ENCODE data around the gene RFC3. TPM values are rescaled to one million over a fixed set of nuclear protein-coding genes. Genes with fewer than 3 reads are reported as not detected.

Gene RFC3
- total RNA-seq, 2 experiments from 2014 or later, result 51.6 TPM

DNA sequence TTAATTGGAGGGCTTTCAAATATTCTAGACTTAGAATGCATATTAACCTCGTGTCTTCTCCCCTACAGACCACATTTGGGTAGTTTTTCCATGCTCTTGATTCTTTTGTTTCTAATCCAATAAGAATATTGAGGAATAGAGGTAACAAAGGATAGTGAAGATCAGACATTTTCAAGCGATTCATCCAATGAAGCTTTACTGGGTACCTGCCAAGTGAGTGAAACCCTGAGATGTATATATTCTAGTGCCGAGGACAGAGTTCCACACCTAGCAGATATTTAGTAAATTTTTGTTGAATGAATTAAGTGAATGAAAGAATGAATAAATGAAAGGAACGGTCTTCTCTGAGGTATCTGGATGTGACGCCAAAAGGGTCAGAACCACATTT is 442 bp upstream of the RFC3 start:
- CTCF ChIA-PET, result interaction anchor here (0.7 kb wide), 1 partner anchor 32 kb away, joined by 3 read pairs; no protein-coding TSS in a partner anchor
- no peaks in the 10 kb centered on the region for H3K9me3 Mint-ChIP-seq

DNA sequence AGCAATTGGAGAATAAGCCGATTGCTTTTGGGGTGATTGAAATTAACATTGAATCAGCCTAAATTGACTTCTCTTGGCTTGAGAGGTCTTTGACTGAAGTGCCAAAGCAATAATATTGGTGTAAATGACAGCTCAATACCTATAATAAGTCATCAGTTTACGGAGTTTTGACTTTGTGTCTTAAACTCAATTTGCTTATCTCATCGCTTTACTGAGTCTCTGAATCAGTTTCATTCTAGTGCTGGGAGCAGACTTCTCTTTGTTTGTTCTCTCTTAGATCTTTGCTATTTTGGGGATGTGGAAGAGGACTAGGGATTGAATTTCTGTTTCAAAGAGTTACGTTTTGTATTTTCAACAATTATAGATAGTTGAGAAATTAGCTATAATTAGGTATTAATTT is 7.1 kb downstream of the RFC3 start:
- no peak overlapping the region for H3K27ac Mint-ChIP-seq
- CTCF ChIA-PET, result no interaction called here
- H3K4me1 Mint-ChIP-seq (ENCODE audit: low read depth), result peaks cover 16% of the 10 kb centered on the region
- intact Hi-C loops (cut with micrococcal nuclease), result no loop called here
- H3K27me3 Mint-ChIP-seq (ENCODE audit: low read depth), result no peaks in the 10 kb centered on the region
- H3K36me3 Mint-ChIP-seq (ENCODE audit: low read depth), result peaks cover 53% of the 10 kb centered on the region
- H3K4me3 Mint-ChIP-seq, result no peak overlapping the region
- H3K9me3 Mint-ChIP-seq, result no peaks in the 10 kb centered on the region
- DNase-seq, result no peak

More for the DNA sequence above, 442 bp upstream of the RFC3 start:
- Mint-ChIP-seq H3K4me3 (peak overlapping the region; percentile 94), H3K36me3 (ENCODE audit: low read depth) (peaks cover 24% of the 10 kb centered on the region), H3K27ac (peak overlapping the region; percentile 90), H3K4me1 (ENCODE audit: low read depth) (peaks cover 23% of the 10 kb centered on the region), H3K27me3 (ENCODE audit: low read depth) (no peaks in the 10 kb centered on the region)
- DNase-seq, result no peak
- intact Hi-C loops (cut with micrococcal nuclease), result loop anchor here (5.0 to 10.0 kb wide), 2 partner anchors 1233 to 1345 kb away; partner anchors contain the start of gene PDS5B

DNA sequence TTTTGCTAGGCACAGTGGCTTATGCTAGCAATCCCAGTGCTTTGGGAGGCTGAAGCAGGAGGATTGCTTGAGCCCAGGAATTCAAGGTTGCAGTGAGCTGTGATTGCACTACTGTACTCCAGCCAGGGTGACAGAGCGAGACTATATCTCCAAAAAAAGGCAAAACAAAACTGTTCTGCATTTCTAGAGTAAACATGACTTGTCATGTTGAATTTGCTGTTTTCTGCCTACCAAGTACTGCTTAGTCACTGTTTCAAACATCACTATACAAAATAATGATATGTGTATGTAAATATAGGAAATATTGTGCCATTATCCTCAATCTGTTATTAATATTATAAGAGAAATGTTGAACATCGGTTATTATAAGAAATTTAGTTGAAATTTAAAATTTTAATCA is 9.2 kb downstream of the RFC3 start:
- DNase-seq, result no peak
- H3K4me1 Mint-ChIP-seq (ENCODE audit: low read depth), result peaks cover 12% of the 10 kb centered on the region
- intact Hi-C loops (cut with micrococcal nuclease), result no loop called here
- no peaks in the 10 kb centered on the region for H3K27me3 Mint-ChIP-seq (ENCODE audit: low read depth)
- CTCF ChIA-PET, result interaction anchor here (0.6 kb wide), 1 partner anchor 375 kb away, joined by 3 read pairs; no protein-coding TSS in a partner anchor
- H3K27ac Mint-ChIP-seq, result no peak overlapping the region
- H3K36me3 Mint-ChIP-seq (ENCODE audit: low read depth), result peaks cover 52% of the 10 kb centered on the region
- no peak overlapping the region for H3K4me3 Mint-ChIP-seq
- H3K9me3 Mint-ChIP-seq, result no peaks in the 10 kb centered on the region

DNA sequence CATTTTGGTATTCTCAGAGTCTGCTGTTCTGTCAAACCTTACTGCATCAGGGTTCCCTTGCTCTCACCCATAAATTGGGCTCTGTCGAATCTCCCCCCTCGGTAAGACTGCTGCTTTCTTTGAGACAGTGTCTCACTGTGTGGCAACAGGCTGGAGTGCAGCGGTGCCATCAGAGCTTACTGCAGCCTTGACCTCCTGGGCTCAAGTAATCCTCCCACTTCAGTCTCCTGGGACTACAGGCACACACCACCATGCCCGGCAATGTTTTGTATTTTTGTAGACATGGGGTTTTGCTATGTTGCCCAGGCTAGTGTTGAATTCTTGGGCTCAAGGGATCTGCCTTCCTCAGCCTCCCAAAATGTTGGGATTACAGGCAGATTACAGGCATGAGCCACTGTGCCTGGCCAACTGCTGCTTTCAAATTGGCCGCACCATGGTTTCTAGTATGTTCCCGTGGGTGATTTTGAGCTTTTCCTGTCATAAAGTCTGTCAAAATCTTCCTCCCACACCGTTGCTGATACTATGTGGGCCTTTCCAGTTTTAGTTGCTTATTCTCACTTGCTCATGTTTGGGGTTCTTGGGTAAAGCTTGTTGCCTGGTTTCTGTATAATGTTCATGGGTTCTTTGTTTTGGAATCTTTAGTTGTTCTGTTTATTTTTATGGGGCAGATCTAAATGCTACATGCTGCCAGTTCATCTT is 10.6 kb downstream of the RFC3 start:
- peaks cover 45% of the 10 kb centered on the region for H3K36me3 Mint-ChIP-seq (ENCODE audit: low read depth)
- H3K27ac Mint-ChIP-seq, result no peak overlapping the region
- H3K4me3 Mint-ChIP-seq, result no peak overlapping the region
- DNase-seq, result no peak
- no peaks in the 10 kb centered on the region for H3K27me3 Mint-ChIP-seq (ENCODE audit: low read depth)
- CTCF ChIA-PET, result no interaction called here
- peaks cover under 1% of the 10 kb centered on the region for H3K4me1 Mint-ChIP-seq (ENCODE audit: low read depth)
- H3K9me3 Mint-ChIP-seq, result no peaks in the 10 kb centered on the region
- intact Hi-C loops (cut with micrococcal nuclease), result no loop called here

DNA sequence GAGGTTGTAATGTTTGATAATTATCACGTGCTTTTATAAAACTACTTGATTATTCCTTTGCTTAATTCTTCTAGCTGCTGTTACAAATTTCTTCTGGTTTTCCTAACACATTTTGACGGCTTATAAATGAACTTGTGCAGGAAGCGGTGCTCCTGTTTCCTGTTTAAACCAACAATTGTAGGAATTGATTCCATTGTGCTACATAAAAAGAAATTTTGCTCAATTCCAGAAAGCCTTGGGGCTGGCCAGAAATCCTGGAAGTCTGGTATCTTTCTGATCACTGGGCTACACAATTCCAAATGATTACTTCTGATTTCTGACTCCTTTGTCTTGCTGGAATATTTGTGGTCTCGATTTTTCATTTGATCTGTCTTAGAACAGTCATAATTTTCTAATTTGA is 14.9 kb downstream of the RFC3 start:
- Mint-ChIP-seq H3K4me1 (ENCODE audit: low read depth) (no peaks in the 10 kb centered on the region), H3K9me3 (no peaks in the 10 kb centered on the region), H3K4me3 (no peak overlapping the region), H3K27me3 (ENCODE audit: low read depth) (no peaks in the 10 kb centered on the region), H3K27ac (no peak overlapping the region), H3K36me3 (ENCODE audit: low read depth) (peaks cover 60% of the 10 kb centered on the region)
- intact Hi-C loops (cut with micrococcal nuclease), result no loop called here
- CTCF ChIA-PET, result interaction anchor here (0.7 kb wide), 1 partner anchor 23 kb away, joined by 3 read pairs; no protein-coding TSS in a partner anchor
- DNase-seq, result no peak

DNA sequence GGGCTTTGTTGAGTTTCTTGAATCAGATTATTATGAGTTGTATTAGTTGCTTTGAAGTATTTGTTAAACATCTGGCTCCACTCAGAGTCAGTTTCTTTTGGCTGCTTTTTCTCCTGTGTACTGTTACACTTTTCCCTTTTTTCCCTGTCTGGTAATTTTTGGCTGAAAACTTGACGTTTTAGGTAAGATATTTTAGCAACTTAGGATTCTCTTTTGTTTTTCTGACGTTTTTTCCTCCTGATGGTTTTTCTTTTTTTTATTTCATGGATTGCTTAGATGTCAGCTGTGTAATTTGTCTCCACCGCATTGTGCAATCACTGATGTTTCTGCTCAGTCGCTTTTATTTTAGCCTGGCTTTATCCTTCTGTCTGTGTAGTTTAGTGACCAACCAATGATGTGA is 20.7 kb downstream of the RFC3 start:
- H3K27ac Mint-ChIP-seq, result no peak overlapping the region
- no peak for DNase-seq
- H3K4me3 Mint-ChIP-seq, result no peak overlapping the region
- H3K9me3 Mint-ChIP-seq, result no peaks in the 10 kb centered on the region
- no peaks in the 10 kb centered on the region for H3K27me3 Mint-ChIP-seq (ENCODE audit: low read depth)
- H3K4me1 Mint-ChIP-seq (ENCODE audit: low read depth), result no peaks in the 10 kb centered on the region
- CTCF ChIA-PET, result no interaction called here
- intact Hi-C loops (cut with micrococcal nuclease), result no loop called here
- peaks cover 73% of the 10 kb centered on the region for H3K36me3 Mint-ChIP-seq (ENCODE audit: low read depth)

DNA sequence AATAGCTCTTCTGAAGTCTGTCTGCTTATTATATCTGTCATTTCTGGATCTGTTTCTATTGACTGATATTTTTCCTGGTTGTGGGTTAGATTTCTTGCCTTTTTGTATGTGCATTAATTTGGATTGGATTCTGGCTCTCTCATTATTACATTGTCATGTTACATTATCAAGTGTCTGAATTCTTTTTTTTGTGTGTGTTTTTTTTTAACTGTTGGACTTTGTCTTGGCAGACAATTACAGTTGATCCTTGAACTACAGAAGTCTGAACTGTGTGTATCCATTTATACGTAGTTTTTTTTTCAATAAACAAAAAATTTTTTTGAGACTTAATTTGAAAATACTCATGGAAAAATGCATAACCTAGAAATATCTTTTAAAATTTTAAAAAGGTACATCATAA is 22.5 kb downstream of the RFC3 start:
- CTCF ChIA-PET, result no interaction called here
- Mint-ChIP-seq H3K9me3 (no peaks in the 10 kb centered on the region), H3K27me3 (ENCODE audit: low read depth) (no peaks in the 10 kb centered on the region), H3K27ac (no peak overlapping the region), H3K4me1 (ENCODE audit: low read depth) (no peaks in the 10 kb centered on the region), H3K36me3 (ENCODE audit: low read depth) (peaks cover 72% of the 10 kb centered on the region), H3K4me3 (no peak overlapping the region)
- DNase-seq, result no peak
- intact Hi-C loops (cut with micrococcal nuclease), result no loop called here

DNA sequence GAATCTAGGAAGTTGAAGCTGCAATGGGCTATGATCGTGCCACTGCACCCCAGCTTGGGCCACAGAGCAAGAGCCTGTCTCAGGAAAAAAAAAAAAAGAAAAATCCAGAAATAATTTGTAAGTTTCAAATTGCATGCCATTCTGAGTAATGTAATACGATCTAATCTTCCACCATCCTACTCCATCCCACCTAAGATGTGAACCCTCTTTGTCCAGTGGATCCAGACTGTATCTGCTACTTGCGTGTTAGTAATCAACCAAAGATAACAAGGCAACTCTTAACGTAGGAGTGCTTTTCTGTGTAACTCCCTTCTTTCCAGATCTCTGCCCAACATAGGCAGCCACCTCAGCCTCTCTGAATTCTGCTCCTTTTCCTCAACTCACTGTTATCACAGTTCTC is 24.3 kb downstream of the RFC3 start:
- Mint-ChIP-seq H3K4me1 (ENCODE audit: low read depth) (no peaks in the 10 kb centered on the region), H3K27me3 (ENCODE audit: low read depth) (no peaks in the 10 kb centered on the region), H3K27ac (no peak overlapping the region), H3K9me3 (no peaks in the 10 kb centered on the region), H3K36me3 (ENCODE audit: low read depth) (peaks cover 75% of the 10 kb centered on the region), H3K4me3 (no peak overlapping the region)
- CTCF ChIA-PET, result interaction anchor here (0.6 kb wide), 1 partner anchor 237 kb away, joined by 3 read pairs; no protein-coding TSS in a partner anchor
- intact Hi-C loops (cut with micrococcal nuclease), result no loop called here
- DNase-seq, result no peak

DNA sequence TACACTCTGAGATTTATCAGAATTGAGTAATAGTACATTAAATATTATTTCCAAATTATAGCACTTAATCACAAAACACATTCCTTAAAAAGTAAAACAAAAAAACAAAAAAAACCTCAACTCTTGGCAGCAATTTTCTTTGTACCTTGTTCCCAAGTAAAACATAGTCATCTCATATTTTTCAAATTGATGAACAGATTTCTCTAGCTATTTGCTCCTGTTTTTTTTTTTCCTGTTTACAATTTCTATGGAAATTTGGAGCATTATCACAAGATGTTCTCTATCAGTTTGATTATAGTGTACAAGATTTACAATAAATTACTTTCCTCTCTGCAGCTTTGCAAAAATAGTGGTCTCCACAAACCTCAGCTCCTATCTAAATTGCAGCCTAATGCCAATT is 25.0 kb downstream of the RFC3 start:
- intact Hi-C loops (cut with micrococcal nuclease), result no loop called here
- Mint-ChIP-seq H3K27ac (no peak overlapping the region), H3K27me3 (ENCODE audit: low read depth) (no peaks in the 10 kb centered on the region), H3K4me1 (ENCODE audit: low read depth) (no peaks in the 10 kb centered on the region), H3K9me3 (no peaks in the 10 kb centered on the region), H3K36me3 (ENCODE audit: low read depth) (peaks cover 78% of the 10 kb centered on the region), H3K4me3 (no peak overlapping the region)
- DNase-seq, result no peak
- CTCF ChIA-PET, result no interaction called here

DNA sequence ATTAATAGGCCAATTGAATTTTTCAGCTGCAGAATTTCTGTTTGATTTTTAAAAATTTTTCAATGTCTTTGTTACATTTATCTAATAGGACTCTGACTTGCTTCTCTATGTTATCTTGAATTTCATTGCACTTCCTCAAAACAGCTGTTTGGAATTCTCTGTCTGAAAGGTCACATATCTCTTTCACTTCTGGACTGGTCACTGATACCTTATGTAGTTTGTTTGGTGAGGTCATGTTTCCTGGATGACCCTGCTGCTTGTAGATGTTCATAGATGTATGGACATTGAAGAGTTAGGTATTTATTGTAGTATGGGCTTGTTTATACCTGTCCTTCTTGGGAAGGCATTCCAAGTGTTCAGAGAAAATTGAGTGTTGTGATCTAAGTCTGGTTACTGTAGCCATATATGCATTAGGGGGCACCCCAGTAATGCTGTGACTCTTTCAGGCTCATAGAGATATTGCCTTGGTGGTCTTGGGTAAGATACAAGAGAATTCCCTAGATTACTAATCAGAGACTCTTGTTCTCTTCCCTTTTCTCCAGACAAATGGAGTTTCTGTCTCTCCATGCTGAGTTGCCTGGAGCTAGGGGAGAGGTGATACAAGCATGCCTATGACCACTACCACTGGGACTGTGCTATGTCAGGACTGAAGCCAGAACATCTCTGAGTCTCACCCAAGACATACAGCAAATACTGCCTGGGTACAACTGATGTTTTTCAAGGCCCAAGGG is 27.8 kb downstream of the RFC3 start:
- no peak overlapping the region for H3K4me3 Mint-ChIP-seq
- CTCF ChIA-PET, result no interaction called here
- H3K36me3 Mint-ChIP-seq (ENCODE audit: low read depth), result peaks cover 67% of the 10 kb centered on the region
- no peak overlapping the region for H3K27ac Mint-ChIP-seq
- intact Hi-C loops (cut with micrococcal nuclease), result no loop called here
- DNase-seq, result no peak
- no peaks in the 10 kb centered on the region for H3K27me3 Mint-ChIP-seq (ENCODE audit: low read depth)
- H3K9me3 Mint-ChIP-seq, result no peaks in the 10 kb centered on the region
- H3K4me1 Mint-ChIP-seq (ENCODE audit: low read depth), result no peaks in the 10 kb centered on the region

DNA sequence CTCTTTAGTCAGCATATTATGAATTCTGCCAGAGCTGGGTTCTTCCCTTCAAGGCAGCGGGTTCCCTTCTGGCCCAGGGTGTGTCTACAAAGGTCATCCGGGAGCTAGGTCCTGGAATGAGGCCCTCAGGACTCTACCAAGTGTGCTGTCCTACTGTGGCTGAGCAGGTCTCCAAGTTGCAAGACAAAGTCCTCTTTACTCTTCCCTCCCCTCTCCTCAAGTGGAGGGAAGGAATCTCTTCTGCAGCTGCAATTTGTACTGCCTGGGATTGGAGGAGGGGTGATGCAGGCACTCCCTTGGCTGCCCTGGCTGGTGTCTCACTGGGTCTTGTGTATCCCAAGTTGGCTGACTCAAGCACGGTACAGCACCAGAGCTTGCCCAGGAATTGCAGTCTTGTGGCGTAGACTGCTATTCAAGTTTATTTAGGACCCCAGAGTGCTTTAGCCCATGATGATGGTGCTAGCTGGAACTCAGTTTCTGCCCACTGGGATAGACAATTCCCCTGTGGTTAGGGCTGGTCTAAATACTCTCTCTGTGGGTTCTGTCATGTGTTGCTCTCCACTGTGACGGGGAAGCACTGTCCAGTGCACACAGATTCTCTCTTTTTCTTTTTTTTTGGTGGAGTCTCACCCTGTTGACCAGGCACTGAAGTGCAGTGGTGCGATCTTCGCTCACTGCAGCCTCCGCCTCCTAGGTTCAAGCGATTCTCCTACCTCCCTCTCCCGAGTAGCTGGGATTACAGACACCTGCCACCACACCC is 28.5 kb downstream of the RFC3 start:
- H3K27me3 Mint-ChIP-seq (ENCODE audit: low read depth), result no peaks in the 10 kb centered on the region
- CTCF ChIA-PET, result no interaction called here
- peaks cover 70% of the 10 kb centered on the region for H3K36me3 Mint-ChIP-seq (ENCODE audit: low read depth)
- intact Hi-C loops (cut with micrococcal nuclease), result no loop called here
- H3K27ac Mint-ChIP-seq, result no peak overlapping the region
- no peaks in the 10 kb centered on the region for H3K9me3 Mint-ChIP-seq
- H3K4me3 Mint-ChIP-seq, result no peak overlapping the region
- no peaks in the 10 kb centered on the region for H3K4me1 Mint-ChIP-seq (ENCODE audit: low read depth)
- DNase-seq, result no peak

DNA sequence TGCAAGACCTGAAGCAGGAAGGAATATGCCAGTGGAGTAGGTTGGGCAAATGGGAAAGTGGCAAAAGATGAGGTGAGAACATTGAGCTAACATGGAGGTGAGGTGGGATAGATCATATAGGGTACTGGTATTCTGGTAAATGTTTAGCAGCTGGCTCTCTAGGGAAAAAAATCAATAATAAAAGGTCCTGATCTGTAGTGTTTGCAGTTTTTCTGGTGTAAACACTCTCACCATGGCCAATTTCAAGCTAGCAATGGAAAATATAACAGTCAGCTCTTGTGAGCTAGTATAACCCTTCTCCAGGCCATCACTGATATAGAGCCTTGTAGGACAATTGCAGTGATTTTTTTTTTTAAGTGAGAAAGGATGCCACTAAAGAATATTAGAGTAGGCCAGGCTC is 31.3 kb downstream of the RFC3 start:
- no peaks in the 10 kb centered on the region for H3K27me3 Mint-ChIP-seq (ENCODE audit: low read depth)
- CTCF ChIA-PET, result interaction anchor here (0.9 kb wide), 1 partner anchor 32 kb away, joined by 3 read pairs; the partner anchor contains the start of gene RFC3
- no peak for DNase-seq
- H3K4me3 Mint-ChIP-seq, result no peak overlapping the region
- no peaks in the 10 kb centered on the region for H3K4me1 Mint-ChIP-seq (ENCODE audit: low read depth)
- no peaks in the 10 kb centered on the region for H3K9me3 Mint-ChIP-seq
- intact Hi-C loops (cut with micrococcal nuclease), result no loop called here
- peaks cover 62% of the 10 kb centered on the region for H3K36me3 Mint-ChIP-seq (ENCODE audit: low read depth)
- no peak overlapping the region for H3K27ac Mint-ChIP-seq

All from activated naive CD4-positive, alpha-beta T cell treated with anti-CD3 and anti-CD28 coated beads for 36 hours (primary cell).